SU-DHL-6 (cell line): ENCODE measurements around the gene PPP2R5B.

Source experiments
- EZH2phosphoT487 ChIP-seq: fragments of 200-600 bp; sonication (generic), shearing (Covaris generic); conservative IDR thresholded peaks from 2 replicates; pipeline ENCODE4 v1.6.1; 2018; ENCODE audit warnings: mild to moderate bottlenecking, antibody characterized with exemption, low read length, moderate library complexity, mixed read lengths
- TF ChIP-seq, protein P1 (sequence below): fragments of 200-600 bp; sonication (generic); IDR thresholded peaks from one replicate; pipeline ENCODE4 v1.5.1; 2017; ENCODE audit warnings: antibody characterized with exemption, mild to moderate bottlenecking, low read length, moderate library complexity; ENCODE audit not compliant: insufficient read depth, poor library complexity, severe bottlenecking

DNA sequence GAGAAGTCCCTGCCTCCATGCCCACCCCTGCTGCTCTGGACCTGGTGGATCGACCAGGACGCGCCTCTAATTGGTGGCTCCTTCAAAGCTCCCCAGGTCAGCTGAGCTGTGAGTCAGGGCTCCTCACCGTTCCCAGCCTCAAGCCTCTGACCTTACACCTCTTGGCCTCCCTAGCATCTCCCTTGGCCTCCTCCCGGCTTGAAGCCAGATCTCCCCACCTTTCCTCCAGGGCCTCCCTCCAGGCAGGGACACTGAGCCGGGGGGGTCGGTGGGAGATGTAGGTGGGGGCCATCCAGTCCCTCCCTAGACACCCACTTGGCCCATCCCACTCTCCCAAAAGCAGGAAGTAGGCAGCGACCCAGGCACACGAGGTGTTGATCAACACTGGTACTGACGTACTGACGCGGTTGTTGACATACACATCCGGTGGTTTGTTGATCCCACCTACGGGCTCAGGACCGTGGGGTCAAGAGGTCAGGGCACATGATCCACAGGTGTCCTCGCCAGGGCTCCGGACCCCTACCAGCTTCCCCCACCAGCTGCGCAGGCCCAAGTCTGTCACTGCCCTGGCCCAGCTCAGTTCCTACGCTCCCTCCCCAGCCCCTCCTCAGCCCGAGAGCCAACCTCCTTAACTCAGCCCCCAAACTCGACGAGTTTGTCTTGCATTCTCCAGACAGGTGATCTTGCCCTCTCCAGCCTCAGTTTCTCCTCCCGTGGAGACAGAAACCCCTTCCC, 8.3 kb upstream of the PPP2R5B start:
- TF ChIP-seq, protein P1, sequence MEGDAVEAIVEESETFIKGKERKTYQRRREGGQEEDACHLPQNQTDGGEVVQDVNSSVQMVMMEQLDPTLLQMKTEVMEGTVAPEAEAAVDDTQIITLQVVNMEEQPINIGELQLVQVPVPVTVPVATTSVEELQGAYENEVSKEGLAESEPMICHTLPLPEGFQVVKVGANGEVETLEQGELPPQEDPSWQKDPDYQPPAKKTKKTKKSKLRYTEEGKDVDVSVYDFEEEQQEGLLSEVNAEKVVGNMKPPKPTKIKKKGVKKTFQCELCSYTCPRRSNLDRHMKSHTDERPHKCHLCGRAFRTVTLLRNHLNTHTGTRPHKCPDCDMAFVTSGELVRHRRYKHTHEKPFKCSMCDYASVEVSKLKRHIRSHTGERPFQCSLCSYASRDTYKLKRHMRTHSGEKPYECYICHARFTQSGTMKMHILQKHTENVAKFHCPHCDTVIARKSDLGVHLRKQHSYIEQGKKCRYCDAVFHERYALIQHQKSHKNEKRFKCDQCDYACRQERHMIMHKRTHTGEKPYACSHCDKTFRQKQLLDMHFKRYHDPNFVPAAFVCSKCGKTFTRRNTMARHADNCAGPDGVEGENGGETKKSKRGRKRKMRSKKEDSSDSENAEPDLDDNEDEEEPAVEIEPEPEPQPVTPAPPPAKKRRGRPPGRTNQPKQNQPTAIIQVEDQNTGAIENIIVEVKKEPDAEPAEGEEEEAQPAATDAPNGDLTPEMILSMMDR = no peak
- no peak for TF ChIP-seq EZH2phosphoT487
